DOHH2 (cell line): ENCODE measurements around the gene STK32B.

Source experiments
- H3F3A ChIP-seq: fragments of 200-600 bp; sonication (generic), shearing (Covaris generic); 2 replicates; pipeline ENCODE4 v1.6.0; 2016; ENCODE audit warnings: antibody characterized with exemption, mild to moderate bottlenecking; ENCODE audit not compliant: control insufficient read depth, insufficient read depth
- H3K27ac ChIP-seq: fragments of 200-600 bp; sonication (generic); 2 replicates; pipeline ENCODE4 v1.5.1; 2014; ENCODE audit warnings: low read depth, mild to moderate bottlenecking, low read length, moderate library complexity
- H3K27me3 ChIP-seq: fragments of 200-600 bp; sonication (generic); 2 replicates; pipeline ENCODE4 v1.6.1; 2014; ENCODE audit warnings: mild to moderate bottlenecking, low read length, mixed read lengths; ENCODE audit not compliant: control insufficient read depth
- H3K36me3 ChIP-seq: fragments of 200-600 bp; sonication (generic); 2 replicates; pipeline ENCODE4 v1.6.1; 2014; ENCODE audit warnings: mild to moderate bottlenecking, low read length, moderate library complexity, mixed read lengths; ENCODE audit not compliant: control insufficient read depth
- H3K4me1 ChIP-seq: fragments of 200-600 bp; sonication (generic); 2 replicates; pipeline ENCODE4 v1.6.1; 2014; ENCODE audit warnings: mild to moderate bottlenecking, low read length, mixed read lengths; ENCODE audit not compliant: control insufficient read depth
- H3K4me2 ChIP-seq: fragments of 200-600 bp; sonication (generic); 2 replicates; pipeline ENCODE4 v1.6.0; 2014; ENCODE audit warnings: mild to moderate bottlenecking, low read length, moderate library complexity
- H3K4me3 ChIP-seq: fragments of 200-600 bp; sonication (generic); 2 replicates; pipeline ENCODE4 v1.5.1; 2014; ENCODE audit warnings: mild to moderate bottlenecking, low read length, mixed read lengths
- H3K79me2 ChIP-seq: fragments of 200-600 bp; sonication (generic); 2 replicates; pipeline ENCODE4 v1.6.1; 2014; ENCODE audit warnings: mild to moderate bottlenecking, low read length, mixed read lengths; ENCODE audit not compliant: control insufficient read depth
- H3K9me2 ChIP-seq: fragments of 200-600 bp; sonication (generic); replicated peaks from 2 replicates; pipeline ENCODE4 v1.6.1; 2014; ENCODE audit warnings: mild to moderate bottlenecking, low read length, mixed read lengths; ENCODE audit not compliant: control insufficient read depth
- H3K9me3 ChIP-seq: fragments of 200-600 bp; sonication (generic); 2 replicates; pipeline ENCODE4 v1.6.1; 2014; ENCODE audit warnings: antibody characterized with exemption, low read length, mixed read lengths; ENCODE audit not compliant: control insufficient read depth, insufficient read depth
- H4K20me1 ChIP-seq: fragments of 200-600 bp; sonication (generic); 2 replicates; pipeline ENCODE4 v1.6.0; 2014; ENCODE audit warnings: low read depth, mild to moderate bottlenecking, antibody characterized with exemption, low read length, moderate library complexity; ENCODE audit not compliant: control insufficient read depth, insufficient read depth
- CTCF ChIP-seq: fragments of 200-600 bp; sonication (generic); IDR thresholded peaks from one replicate; pipeline ENCODE4 v1.5.1; 2014; ENCODE audit warnings: antibody characterized with exemption, mild to moderate bottlenecking, low read depth, low read length; ENCODE audit not compliant: poor library complexity, severe bottlenecking
- EZH2phosphoT487 ChIP-seq: fragments of 200-600 bp; sonication (generic); IDR thresholded peaks from 2 replicates; pipeline ENCODE4 v1.6.1; 2017; ENCODE audit warnings: borderline replicate concordance, mild to moderate bottlenecking, antibody characterized with exemption, low read length, moderate library complexity, mixed read lengths

STK32B gene

DNA sequence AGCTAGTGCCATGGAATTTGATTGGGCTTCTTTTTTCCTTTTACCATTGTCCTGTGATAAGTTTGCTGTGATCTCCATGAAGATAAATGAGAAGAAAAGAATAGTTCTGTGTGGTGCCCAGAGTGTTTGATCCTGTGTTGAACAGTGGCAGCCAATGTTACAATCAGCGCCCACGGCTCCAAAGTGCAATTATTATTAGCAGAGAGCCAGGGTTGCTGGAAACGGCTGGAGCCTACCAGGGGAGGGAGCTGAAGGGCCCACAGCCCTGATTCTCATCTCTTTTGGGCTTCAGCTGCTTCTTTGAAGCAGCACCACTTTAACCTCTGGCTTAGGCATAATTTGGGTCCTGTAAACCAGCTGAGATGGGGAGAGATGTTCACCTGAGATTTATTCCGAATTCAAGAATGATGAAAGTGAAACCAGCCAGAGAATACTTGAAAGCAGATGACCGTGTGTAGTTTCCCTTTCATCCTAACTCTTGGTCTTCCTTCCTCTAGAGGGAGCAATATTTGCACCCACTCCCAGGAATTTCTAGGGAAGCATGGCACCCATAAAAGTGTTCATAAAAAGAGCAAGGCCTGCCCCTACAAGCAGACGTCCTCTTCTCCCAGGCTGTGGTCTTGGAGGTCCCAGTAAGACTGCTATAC lies 358.8 kb downstream of the STK32B start:
- no peak overlapping the region for H3K4me2 ChIP-seq

GRCh38 chr4:5412296-5412695 lies 361.0 kb downstream of the STK32B start:
- H3K36me3 ChIP-seq, result no peaks in the 10 kb centered on the region
- no peak overlapping the region for H3K27ac ChIP-seq
- no peaks in the 10 kb centered on the region for H3F3A ChIP-seq
- H3K9me2 ChIP-seq, result no peaks in the 10 kb centered on the region
- no peak for TF ChIP-seq EZH2phosphoT487
- no peak for TF ChIP-seq CTCF
- H3K4me2 ChIP-seq, result no peak overlapping the region
- H3K27me3 ChIP-seq, result no peaks in the 10 kb centered on the region; the same call in 1 of the 2 replicates
- no peak overlapping the region for H3K4me3 ChIP-seq
- H4K20me1 ChIP-seq, result no peaks in the 10 kb centered on the region
- no peaks in the 10 kb centered on the region for H3K9me3 ChIP-seq
- H3K4me1 ChIP-seq, result no peaks in the 10 kb centered on the region; the same call in 1 of the 2 replicates
- H3K79me2 ChIP-seq, result no peaks in the 10 kb centered on the region

More for the DNA sequence above, 358.8 kb downstream of the STK32B start:
- TF ChIP-seq CTCF, result no peak
- no peak for TF ChIP-seq EZH2phosphoT487
- H3K9me2 ChIP-seq, result no peaks in the 10 kb centered on the region
- H3K36me3 ChIP-seq, result no peaks in the 10 kb centered on the region
- no peaks in the 10 kb centered on the region for H3F3A ChIP-seq
- H3K79me2 ChIP-seq, result no peaks in the 10 kb centered on the region
- no peaks in the 10 kb centered on the region; the same call in 1 of the 2 replicates for H3K27me3 ChIP-seq
- peaks cover 11% of the 10 kb centered on the region; the same call in 1 of the 2 replicates for H3K9me3 ChIP-seq
- no peak overlapping the region for H3K4me3 ChIP-seq
- no peaks in the 10 kb centered on the region for H4K20me1 ChIP-seq
- no peaks in the 10 kb centered on the region for H3K4me1 ChIP-seq
- H3K27ac ChIP-seq, result no peak overlapping the region

GRCh38 chr4:5412751-5413150 lies 361.5 kb downstream of the STK32B start:
- H3K9me2 ChIP-seq, result no peaks in the 10 kb centered on the region
- H3K4me2 ChIP-seq, result no peak overlapping the region
- TF ChIP-seq EZH2phosphoT487 (no peak), CTCF (no peak)
- no peak overlapping the region for H3K27ac ChIP-seq
- no peaks in the 10 kb centered on the region; the same call in 1 of the 2 replicates for H3K27me3 ChIP-seq
- H3K79me2 ChIP-seq, result no peaks in the 10 kb centered on the region
- no peaks in the 10 kb centered on the region for H4K20me1 ChIP-seq
- H3K4me1 ChIP-seq, result no peaks in the 10 kb centered on the region; the same call in 1 of the 2 replicates
- H3K4me3 ChIP-seq, result no peak overlapping the region
- no peaks in the 10 kb centered on the region for H3F3A ChIP-seq
- H3K9me3 ChIP-seq, result no peaks in the 10 kb centered on the region
- no peaks in the 10 kb centered on the region for H3K36me3 ChIP-seq
